Tibial nerve (tissue), 4 donors: Measurements from ENCODE around the gene OR2V1.

Source experiments
- EP300 ChIP-seq, 2 donors: sonication (generic); formaldehyde crosslinking; IDR thresholded peaks; one replicate each; pipeline ENCODE4 v1.6.1; 2017; ENCODE audit warnings: antibody characterized with exemption in 2 of 2, mild to moderate bottlenecking in 1 of 2
- TF ChIP-seq, protein P1 (sequence below), 5 experiments: fragments of 200-600 bp in 3 of 5; fragments of 450-650 bp in 2 of 5; sonication (generic) in 3 of 5; IDR thresholded peaks; one replicate each; pipeline ENCODE4 v1.5.1; 2016 to 2019; ENCODE audit warnings: antibody characterized with exemption in 5 of 5, mild to moderate bottlenecking in 3 of 5, moderate library complexity in 2 of 5

GRCh38 chr5:181127456-181127855, 3.5 kb downstream of the OR2V1 start:
- TF ChIP-seq, protein P1, sequence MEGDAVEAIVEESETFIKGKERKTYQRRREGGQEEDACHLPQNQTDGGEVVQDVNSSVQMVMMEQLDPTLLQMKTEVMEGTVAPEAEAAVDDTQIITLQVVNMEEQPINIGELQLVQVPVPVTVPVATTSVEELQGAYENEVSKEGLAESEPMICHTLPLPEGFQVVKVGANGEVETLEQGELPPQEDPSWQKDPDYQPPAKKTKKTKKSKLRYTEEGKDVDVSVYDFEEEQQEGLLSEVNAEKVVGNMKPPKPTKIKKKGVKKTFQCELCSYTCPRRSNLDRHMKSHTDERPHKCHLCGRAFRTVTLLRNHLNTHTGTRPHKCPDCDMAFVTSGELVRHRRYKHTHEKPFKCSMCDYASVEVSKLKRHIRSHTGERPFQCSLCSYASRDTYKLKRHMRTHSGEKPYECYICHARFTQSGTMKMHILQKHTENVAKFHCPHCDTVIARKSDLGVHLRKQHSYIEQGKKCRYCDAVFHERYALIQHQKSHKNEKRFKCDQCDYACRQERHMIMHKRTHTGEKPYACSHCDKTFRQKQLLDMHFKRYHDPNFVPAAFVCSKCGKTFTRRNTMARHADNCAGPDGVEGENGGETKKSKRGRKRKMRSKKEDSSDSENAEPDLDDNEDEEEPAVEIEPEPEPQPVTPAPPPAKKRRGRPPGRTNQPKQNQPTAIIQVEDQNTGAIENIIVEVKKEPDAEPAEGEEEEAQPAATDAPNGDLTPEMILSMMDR (IDR thresholded peaks at IDR 0.05), result no peak
- TF ChIP-seq EP300 (IDR thresholded peaks at IDR 0.05), result no peak
